GM20431 (cell line): ENCODE measurements around the gene NCOA5.

Experiments
- in situ Hi-C: fragments of 300-500 bp; cut with MseI, MboI; formaldehyde crosslinking; loops from one replicate; pipeline ENCODE4 v1.15.0; 2020; ENCODE audit warnings: low sequenced_read_pairs; ENCODE audit not compliant: unreplicated experiment

NCOA5 gene

GRCh38 chr20:46089417-46090388 lies at the start of gene NCOA5:
NCOA5 (minus strand) TSS chr20:46089962; CDS start chr20:46079424, 10,538 bp downstream.
- in situ Hi-C loops = no loop called here

- in situ Hi-C loops = no loop called here
Observed at GRCh38 chr20:46139266-46139889, 49.6 kb upstream of the NCOA5 start.

- in situ Hi-C loops = no loop called here
Observed at GRCh38 chr20:46137816-46138215, 48.1 kb upstream of the NCOA5 start.

- in situ Hi-C loops = no loop called here
Observed at GRCh38 chr20:46135856-46136633, 46.3 kb upstream of the NCOA5 start.

- in situ Hi-C loops = no loop called here
Observed at GRCh38 chr20:46134716-46135115, 45.0 kb upstream of the NCOA5 start.

GRCh38 chr20:46133886-46134654 lies 44.3 kb upstream of the NCOA5 start:
- in situ Hi-C loops = no loop called here

- in situ Hi-C loops = no loop called here
Observed at GRCh38 chr20:46132705-46133120, 43.0 kb upstream of the NCOA5 start.

- in situ Hi-C loops = no loop called here
Observed at GRCh38 chr20:46131396-46131795, 41.6 kb upstream of the NCOA5 start.

- in situ Hi-C loops = no loop called here
Observed at GRCh38 chr20:46130534-46130933, 40.8 kb upstream of the NCOA5 start.

- in situ Hi-C loops = no loop called here
Observed at GRCh38 chr20:46129955-46130481, 40.3 kb upstream of the NCOA5 start.

GRCh38 chr20:46128310-46129151 lies 38.8 kb upstream of the NCOA5 start:
- in situ Hi-C loops = no loop called here

- in situ Hi-C loops = no loop called here
Observed at GRCh38 chr20:46127396-46128010, 37.7 kb upstream of the NCOA5 start.

GRCh38 chr20:46126440-46127056 lies 36.8 kb upstream of the NCOA5 start:
- in situ Hi-C loops = no loop called here

GRCh38 chr20:46123482-46124245 lies 33.9 kb upstream of the NCOA5 start:
- in situ Hi-C loops = no loop called here

- in situ Hi-C loops = no loop called here
Observed at GRCh38 chr20:46122516-46123481, 33.0 kb upstream of the NCOA5 start.

GRCh38 chr20:46122071-46122470 lies 32.3 kb upstream of the NCOA5 start:
- in situ Hi-C loops = no loop called here
